ENCODE measurements around the gene TAF6.

TAF6 gene

DNA sequence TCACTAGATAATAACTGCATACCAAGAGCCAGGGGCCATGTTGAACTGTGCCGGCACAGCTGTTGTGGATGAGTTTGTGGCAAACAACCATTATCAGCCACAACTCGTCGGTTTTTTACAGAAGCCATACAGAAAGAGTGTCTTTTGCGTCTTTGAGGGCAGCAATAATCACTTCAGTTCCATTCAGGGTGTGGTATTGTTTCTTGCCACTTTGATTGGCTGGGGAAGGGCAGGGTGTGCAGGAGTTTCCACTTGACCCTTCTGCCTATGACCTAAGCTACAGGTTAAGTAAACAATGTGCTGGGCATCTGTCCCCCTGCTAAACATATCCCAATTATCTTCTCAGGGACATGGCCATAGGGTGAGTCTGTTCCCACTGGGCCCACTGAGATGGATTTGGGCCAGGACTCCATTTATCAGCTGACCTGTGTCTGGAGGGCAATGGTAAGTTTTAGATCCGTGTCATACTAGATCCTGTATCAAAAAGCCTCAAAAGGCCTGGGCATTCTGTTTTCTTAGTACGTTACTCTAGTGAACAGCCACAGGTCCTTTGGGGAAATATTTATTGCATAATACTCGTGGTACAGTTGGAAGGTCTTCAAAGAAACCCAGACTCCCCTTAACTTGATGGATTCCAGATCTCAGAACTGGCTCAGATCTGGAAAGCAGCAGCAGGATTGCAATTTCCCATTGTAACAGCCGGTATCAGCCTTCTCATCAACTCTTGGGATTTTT lies 53.5 kb downstream of the TAF6 start:
- DNase-seq = no peak

- DNase-seq = no peak
Observed at GRCh38 chr7:100064162-100064561, 55.0 kb downstream of the TAF6 start.

DNA sequence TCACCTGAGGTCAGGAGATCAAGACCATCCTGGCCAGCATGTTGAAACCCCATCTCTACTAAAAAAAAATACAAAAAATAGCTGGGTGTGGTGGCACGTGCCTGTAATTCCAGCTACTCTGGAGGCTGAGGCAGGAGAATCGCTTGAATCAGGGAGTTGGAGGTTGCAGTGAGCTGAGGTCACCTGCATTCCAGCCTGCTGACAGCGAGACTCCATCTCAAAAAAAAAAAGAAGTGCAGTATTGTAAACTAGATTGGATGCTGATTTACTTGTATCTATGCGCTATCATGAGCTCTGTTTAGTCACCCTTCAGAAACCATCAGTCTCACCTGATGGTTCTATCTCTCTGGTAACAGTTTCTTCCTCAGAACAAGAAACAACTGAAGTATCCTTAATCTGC lies 55.8 kb downstream of the TAF6 start:
- no peak for DNase-seq

DNA sequence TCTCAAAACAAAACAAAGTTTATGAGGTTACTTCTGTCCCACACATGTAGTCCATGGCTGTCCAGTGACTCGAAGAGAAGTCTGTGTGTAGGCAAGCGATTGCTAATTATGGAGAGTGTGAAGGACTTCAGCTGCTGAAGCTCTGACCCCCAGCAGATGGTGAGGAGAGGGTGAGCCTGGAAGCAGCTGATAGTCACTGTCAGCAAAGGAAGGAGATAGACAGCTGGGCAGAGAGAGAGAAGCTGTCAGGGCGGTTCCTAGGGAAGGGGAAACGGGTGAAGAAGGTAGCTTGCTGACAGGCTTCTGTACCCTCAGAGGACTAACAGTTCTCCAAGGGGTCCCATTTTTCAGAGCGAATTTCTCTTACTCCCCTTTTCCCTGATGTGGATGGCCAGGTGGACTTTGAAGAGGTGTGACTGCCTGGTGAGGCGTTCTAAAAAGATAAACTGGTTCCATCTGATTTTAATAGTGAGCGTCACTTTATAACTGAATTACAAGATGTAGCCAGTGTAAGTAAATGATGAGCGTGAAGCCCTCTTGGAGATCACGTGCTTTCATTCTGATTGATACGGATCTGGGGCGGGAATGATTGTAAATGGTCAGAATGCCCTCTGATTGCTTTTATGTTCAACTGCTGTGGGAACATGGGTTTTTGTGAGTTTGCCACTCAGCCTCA lies 57.5 kb downstream of the TAF6 start:
- DNase-seq = no peak

- no peak for DNase-seq
Observed at GRCh38 chr7:100059251-100059739, 59.9 kb downstream of the TAF6 start.
